ENCODE data around the gene P3H1.

P3H1 gene

GRCh38 chr1:42738678-42739226 is 28.1 kb downstream of the P3H1 start:
- no peak for TF ChIP-seq CTCF (conservative IDR thresholded peaks at IDR 0.05; ENCODE audit: low read depth, low read length)
- peak overlapping the region; percentile 35 for H3K4me3 ChIP-seq (ENCODE audit: low read length)
- no peak for DNase-seq (ENCODE audit: low read depth)

GRCh38 chr1:42737986-42738677 is 28.7 kb downstream of the P3H1 start:
- H3K4me3 ChIP-seq (ENCODE audit: low read length), result no peak overlapping the region
- no peak for TF ChIP-seq CTCF (conservative IDR thresholded peaks at IDR 0.05; ENCODE audit: low read depth, low read length)
- DNase-seq (ENCODE audit: low read depth), result no peak

DNA sequence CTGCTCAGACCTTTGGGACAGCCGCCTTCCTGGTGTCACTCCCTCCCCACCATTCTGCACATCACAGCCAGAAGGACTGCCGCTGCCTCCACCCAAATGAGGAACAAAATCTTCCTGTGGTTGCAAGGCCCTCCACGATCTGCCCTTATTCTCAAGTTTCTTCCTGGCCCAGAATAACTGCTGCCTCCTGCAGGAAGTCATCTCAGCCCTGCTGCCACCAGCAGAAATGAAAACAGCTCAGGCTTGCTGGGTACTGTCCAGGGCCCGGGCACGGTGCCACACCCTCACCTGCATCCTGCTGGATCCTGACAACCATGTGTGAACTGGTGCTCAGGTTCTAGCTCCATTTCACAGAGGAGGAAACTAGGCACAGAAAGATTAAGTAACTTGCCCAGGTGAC is 29.6 kb downstream of the P3H1 start:
- TF ChIP-seq CTCF (conservative IDR thresholded peaks at IDR 0.05; ENCODE audit: low read depth, low read length), result peak; percentile 23
- no peak for DNase-seq (ENCODE audit: low read depth)
- H3K4me3 ChIP-seq (ENCODE audit: low read length), result no peak overlapping the region

GRCh38 chr1:42736571-42737200 is 30.1 kb downstream of the P3H1 start:
- H3K4me3 ChIP-seq (ENCODE audit: low read length), result no peak overlapping the region
- no peak for TF ChIP-seq CTCF (conservative IDR thresholded peaks at IDR 0.05; ENCODE audit: low read depth, low read length)
- DNase-seq (ENCODE audit: low read depth), result no peak

DNA sequence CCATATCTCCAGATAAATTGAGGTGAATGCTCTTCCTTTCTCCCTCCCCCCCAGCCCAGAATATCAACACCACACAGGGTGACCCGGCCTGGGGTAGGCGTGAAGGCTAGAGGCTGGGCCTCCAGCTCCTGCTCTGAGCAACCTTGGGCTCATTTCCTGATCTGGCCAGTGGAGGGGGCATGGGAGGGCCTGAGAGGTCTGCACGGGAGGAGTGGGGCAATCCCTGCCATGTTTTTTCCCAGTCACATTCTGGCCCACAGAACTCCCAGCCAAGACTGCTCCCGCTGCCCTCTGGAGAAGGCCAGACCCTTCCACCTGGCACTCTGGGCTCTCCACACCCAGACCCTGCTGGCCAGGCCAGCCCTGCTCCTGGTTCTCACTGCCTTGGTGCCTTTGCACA is 30.7 kb downstream of the P3H1 start:
- no peak for DNase-seq (ENCODE audit: low read depth)
- TF ChIP-seq CTCF (conservative IDR thresholded peaks at IDR 0.05; ENCODE audit: low read depth, low read length), result peak; percentile 49
- no peak overlapping the region for H3K4me3 ChIP-seq (ENCODE audit: low read length)

DNA sequence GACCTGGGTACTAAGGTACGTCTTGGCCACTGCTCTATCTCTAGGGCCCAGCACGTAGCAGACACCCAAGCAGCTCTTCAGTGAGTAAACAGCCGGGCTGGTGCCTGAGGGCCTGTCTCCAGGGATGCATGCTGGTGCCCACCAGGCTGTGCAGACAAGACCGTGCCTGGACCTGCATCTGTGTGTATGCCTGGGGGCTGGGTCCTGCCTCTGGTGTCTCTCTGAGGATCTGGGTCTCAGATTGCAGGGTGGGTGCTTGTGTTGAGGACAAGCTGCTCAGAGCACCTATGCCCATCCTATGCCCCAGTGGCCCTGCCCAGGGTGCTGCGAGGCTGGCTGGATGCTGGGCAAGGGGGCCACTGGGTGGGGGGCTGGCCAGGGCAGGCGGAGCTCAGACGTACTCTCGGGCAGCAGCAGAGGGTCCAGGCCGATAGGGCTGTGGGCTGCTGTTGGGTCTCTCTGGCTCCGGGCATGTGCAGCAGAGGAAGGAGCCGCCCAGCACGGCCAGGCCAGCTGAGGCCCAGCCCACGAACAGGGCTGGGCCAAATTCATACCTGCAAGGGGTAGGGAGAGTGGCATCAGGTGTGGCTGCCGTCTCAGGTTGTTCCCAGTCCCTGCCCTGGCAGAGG is 31.2 kb downstream of the P3H1 start:
- DNase-seq (ENCODE audit: low read depth), result no peak

More for the DNA sequence above, 31.2 kb downstream of the P3H1 start:
- no peak for TF ChIP-seq CTCF (conservative IDR thresholded peaks at IDR 0.05; ENCODE audit: low read depth, low read length)
- H3K4me3 ChIP-seq (ENCODE audit: low read length), result no peak overlapping the region

Measured in retinal pigment epithelial cell (primary cell).